Skin of body (tissue), 2 donors: ENCODE measurements around the gene ICAM4. TPM values are rescaled to one million over a fixed set of nuclear protein-coding genes. Genes with fewer than 3 reads are reported as not detected.
A peak's percentile ranks its signal among the peaks of the same experiment; 100 is the strongest.
"Not testable (repeated sequence)": the region's sequence is repeated elsewhere in the genome, so short reads cannot be mapped to it uniquely, and the experiment has no call there.

Source experiments
- DNase-seq: peaks from one replicate; lab custom pipeline; 2025; lab: John Stamatoyannopoulos, UW
- total RNA-seq: library from RNA; depleted of rRNA; stranded (reverse); fragments of >200 nt; gene quantifications from one replicate; pipeline ENCODE4 v1.2.3, GENCODE V29; 2014

The ICAM4 gene
- total RNA-seq, 1 donor from 2014 or later = 1.1 TPM

GRCh38 chr19:10268071-10268470 lies 18.7 kb upstream of the ICAM4 start:
- DNase-seq = no peak

GRCh38 chr19:10269333-10270179 lies 17.2 kb upstream of the ICAM4 start:
- DNase-seq = peak; percentile 70

- DNase-seq = no peak
Measured at GRCh38 chr19:10270180-10270615, 16.6 kb upstream of the ICAM4 start.

GRCh38 chr19:10270616-10271394 lies 15.9 kb upstream of the ICAM4 start, which contains the start of gene ICAM1:
Gene ICAM1 (plus strand): TSS chr19:10271120. CDS start chr19:10271160, 40 bp downstream.
- peak; percentile 28 for DNase-seq

GRCh38 chr19:10271543-10272086 lies 15.1 kb upstream of the ICAM4 start:
- no peak for DNase-seq

GRCh38 chr19:10274589-10274988 lies 12.2 kb upstream of the ICAM4 start:
- no peak for DNase-seq

GRCh38 chr19:10277795-10278589 lies 8.8 kb upstream of the ICAM4 start:
- no peak for DNase-seq

GRCh38 chr19:10278935-10279334 lies 7.8 kb upstream of the ICAM4 start:
- no peak for DNase-seq

GRCh38 chr19:10279737-10280442 lies 6.9 kb upstream of the ICAM4 start:
- no peak for DNase-seq

- not testable (repeated sequence) for DNase-seq
Measured at GRCh38 chr19:10282043-10282442, 4.7 kb upstream of the ICAM4 start.

GRCh38 chr19:10283301-10284064 lies 3.3 kb upstream of the ICAM4 start:
- DNase-seq = no peak

GRCh38 chr19:10284065-10284959 lies 2.4 kb upstream of the ICAM4 start:
- no peak for DNase-seq

- no peak for DNase-seq
Measured at GRCh38 chr19:10284960-10285278, 1.8 kb upstream of the ICAM4 start.

GRCh38 chr19:10285393-10285792 lies 1.4 kb upstream of the ICAM4 start:
- DNase-seq = no peak

- DNase-seq = peak; percentile 26
Measured at GRCh38 chr19:10288662-10289166, 2.0 kb downstream of the ICAM4 start.

GRCh38 chr19:10289167-10289835 lies 2.5 kb downstream of the ICAM4 start:
- no peak for DNase-seq

GRCh38 chr19:10289836-10290356 lies 3.1 kb downstream of the ICAM4 start, which contains the start of gene ICAM5:
Gene ICAM5 (plus strand): TSS chr19:10289952. CDS start chr19:10290044, 92 bp downstream.
- no peak for DNase-seq

GRCh38 chr19:10290357-10290875 lies 3.7 kb downstream of the ICAM4 start:
- no peak for DNase-seq
